RKO (cell line): ENCODE data around the gene COL5A1.

Experiments used
- DNase-seq: peaks from one replicate; pipeline ENCODE4 v3.0.0-alpha.2; 2016; ENCODE audit warnings: low spot score

Gene COL5A1

DNA sequence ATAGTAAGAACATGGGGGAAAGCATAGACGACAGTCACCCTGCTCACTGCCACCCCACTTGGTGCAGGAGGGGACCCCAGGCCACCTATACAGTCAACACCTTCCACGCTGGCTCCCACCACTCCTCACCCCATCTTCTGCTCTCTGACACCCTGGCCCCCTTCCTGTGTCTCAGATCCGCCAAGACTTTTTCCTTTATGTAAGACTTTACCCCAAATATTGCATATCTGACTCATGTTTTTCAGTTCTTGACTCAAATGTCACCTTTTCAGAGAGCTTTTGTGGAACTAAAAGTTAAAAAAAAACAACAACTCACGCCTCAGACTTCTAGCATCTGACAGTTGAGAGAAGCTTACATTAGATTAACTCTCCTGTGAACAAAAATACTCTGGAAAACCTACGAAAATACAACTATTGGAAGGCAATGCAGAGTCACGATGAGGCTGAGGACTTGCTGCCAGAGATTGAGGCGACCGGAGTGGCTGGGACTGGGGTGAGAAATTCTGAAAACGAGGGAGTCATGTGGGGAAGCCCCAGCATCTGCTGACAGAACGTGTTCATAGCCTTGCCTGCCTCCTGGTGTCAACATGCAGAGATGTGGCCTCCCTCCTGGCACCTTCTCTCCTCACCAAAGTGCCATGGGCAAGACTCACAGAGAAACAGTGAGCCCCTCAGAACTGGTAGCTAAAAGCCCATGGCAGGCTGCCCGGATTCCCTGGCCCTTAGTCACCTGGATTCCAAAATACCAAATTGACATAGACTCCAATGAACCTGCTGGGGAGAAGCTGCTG lies 216.6 kb downstream of the COL5A1 start:
- peak; percentile 20 for DNase-seq

DNA sequence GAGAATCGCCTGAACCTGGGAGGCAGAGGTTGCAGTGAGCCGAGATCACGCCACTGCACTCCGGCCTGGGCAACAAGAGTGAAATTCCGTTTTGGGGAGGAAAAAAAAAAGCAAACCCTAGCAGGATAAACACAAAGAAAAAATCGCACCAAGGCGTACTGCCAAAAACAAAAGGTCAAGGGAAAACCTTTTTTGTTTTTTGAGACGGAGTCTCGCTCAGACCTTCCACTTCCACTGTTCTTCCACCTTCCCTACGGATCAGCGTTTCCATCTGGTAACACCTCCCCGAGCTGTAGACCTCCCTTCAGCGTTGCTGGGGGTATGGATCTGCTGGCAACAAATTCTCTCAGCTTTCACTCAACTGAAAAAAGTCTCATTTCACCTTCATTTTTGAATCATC lies 218.9 kb downstream of the COL5A1 start:
- no peak for DNase-seq

GRCh38 chr9:134861595-134862334 lies 220.2 kb downstream of the COL5A1 start:
- DNase-seq = no peak

DNA sequence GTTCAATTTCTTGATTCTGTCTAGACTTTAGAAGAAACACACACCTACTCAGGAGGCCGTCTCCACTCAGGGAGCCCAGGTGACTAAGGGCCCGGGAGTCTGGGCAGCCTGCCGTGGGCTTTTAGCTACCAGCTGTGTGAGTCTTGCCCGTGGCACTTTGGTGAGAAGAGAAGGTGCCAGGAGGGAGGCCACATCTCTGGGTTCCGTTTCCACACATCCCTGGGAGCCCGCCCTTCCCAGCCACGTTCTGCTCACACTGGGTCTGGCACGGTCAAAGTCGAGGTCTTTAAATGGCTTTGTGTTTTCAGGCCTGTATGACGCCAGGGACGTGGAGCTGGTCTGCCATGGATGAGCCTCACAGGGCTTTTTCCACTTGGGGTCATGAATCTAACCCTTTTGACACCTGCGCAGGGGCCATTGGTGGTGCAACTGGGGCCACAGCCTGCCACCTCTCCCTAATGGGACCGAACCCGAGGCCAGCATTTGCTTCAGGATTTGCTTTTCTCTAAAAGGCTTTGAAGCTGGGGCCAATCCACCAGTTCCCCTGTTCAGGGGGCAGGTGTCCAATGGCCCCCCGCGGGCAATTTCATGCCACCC lies 221.8 kb downstream of the COL5A1 start:
- DNase-seq = no peak

DNA sequence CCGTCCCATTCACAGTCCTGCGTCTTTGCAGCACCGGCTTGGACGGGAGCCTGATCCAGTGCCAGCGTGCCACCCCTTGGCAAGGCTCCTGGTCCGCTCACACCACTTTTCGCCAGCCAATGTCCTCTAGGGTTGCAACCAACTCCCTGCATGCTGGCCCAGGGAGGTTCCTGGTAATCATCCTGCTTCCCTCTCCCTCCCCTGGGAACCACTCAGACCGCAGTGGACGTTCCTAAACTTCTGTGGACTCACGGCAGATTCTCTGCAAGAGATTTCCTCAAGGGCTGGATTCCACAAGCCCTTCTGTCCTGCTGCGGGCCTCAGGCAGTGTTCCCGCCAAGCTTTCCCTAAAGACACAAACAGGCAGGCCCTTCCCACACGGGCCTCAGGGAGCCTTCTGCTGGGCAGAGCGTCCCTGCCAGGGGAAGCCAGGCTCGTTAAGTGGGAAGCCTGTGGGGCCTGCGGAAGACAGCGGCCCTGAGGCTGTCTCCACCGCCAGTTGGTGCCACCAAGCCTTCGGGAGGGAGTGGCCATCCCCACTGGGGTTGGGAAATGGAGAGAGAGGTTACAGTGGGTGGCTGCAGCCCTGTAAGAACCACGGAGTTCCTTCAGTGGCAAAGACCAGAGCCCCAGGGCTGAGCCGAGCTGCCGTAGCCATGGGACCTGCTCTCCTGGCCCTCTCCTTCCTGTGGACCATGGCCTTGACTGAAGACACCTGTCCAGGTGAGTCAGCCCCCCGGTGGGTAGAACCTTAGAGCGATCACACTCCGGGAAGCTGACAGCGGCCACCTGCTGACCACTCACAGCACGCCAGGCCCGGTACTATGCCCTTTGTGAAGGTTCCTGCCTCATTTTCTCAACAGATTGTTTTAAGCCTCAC lies 222.6 kb downstream of the COL5A1 start:
- no peak for DNase-seq

GRCh38 chr9:134864821-134865190 lies 223.2 kb downstream of the COL5A1 start:
- DNase-seq = no peak

DNA sequence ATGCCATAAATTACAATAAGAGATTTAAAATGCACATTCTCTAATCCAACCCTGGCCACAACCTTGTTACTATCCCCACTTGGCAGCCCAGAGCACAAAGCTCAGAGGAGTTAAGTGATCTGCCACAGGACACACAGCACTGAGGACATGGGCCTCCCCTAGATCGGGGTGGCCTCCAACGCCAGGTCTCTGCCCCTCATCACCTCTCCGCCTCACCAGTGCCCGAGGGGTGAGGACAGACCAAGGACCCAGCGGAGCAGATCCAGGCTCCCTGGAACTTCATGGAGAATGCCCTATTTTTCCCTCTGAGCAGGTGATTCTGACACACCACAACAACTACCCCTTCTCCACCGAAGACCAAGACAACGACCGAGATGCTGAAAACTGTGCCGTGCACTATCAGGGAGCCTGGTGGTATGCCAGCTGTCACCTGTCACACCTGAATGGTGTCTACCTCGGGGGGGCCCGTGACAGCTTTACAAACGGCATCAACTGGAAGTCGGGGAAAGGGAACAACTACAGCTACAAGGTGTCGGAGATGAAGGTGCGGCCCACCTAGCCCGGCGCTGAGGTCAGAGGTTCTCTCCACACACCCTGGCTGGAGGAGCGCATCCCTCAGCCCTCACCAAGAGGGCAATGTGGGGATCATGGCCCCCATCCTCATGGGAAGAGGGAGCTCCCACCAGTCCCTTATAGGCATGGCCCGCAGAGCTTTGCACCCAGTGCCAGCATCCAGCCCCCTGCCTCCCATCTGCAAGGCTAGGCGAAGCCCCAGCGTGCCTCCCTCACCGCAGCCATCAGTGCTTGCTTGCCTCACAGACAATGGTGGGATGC lies 226.5 kb downstream of the COL5A1 start:
- no peak for DNase-seq

DNA sequence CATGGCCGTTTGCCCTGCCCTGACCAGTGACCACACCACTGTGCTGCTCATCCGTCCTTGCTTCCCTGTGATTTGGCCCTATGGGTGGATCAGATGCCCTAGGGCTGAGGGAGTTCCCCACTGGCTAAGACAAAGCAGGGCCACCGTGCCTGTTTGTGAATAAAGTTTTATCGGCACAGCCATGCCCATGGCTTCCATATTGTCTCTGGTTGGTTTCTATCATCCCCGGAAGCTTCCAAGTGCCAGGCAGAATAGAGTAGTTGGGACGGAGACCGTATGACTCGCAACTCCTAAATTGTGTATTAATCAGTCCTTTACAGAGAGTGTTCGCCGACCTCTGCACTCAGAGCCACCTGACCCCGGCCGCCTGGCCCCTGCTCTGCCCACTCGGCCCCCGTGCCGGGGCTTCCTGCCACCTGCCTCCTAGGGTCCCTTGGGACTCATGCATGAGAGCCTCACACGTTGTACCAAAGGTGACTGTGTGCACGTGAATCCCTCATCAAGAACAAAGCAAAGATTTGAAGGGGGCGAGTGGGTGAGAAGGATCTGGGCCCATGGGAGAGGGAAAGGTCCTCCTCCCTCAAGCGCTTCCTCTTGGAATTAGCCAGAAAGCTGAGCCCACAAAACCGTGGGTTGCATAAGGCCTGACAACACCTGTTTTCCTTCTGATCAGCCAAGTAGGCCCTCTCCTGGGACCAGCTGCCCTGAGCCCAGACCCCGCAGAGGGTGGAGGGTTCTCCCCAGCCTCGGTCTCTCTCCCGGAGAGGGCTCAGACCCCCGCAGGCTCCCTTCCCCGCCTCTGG lies 227.3 kb downstream of the COL5A1 start:
- no peak for DNase-seq

GRCh38 chr9:134869554-134870300 lies 228.1 kb downstream of the COL5A1 start:
- DNase-seq = no peak

DNA sequence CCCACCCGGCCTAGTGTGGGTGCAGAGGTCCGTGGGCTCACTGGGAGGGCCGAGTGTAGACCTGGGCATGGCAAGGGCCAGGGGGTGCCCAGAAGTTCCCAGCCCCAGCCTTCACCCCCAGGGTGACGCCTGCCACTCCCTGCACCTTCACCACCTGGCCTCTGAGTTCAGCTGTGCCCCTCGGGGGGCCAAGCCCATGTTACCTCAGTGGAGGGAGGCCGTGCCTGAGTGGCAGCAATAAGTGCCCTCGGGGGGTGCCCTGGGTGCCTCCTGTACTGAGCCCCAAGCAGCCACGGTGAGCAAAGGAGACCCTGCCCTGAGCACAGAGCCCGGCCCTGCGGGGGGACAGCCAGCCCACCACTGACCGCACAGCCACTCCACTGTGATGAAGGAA lies 228.7 kb downstream of the COL5A1 start:
- DNase-seq = no peak

- DNase-seq = no peak
Observed at GRCh38 chr9:134870746-134871662, 229.4 kb downstream of the COL5A1 start.

- no peak for DNase-seq
Observed at GRCh38 chr9:134871697-134872340, 230.2 kb downstream of the COL5A1 start.

- DNase-seq = no peak
Observed at GRCh38 chr9:134872482-134873231, 231.1 kb downstream of the COL5A1 start.

DNA sequence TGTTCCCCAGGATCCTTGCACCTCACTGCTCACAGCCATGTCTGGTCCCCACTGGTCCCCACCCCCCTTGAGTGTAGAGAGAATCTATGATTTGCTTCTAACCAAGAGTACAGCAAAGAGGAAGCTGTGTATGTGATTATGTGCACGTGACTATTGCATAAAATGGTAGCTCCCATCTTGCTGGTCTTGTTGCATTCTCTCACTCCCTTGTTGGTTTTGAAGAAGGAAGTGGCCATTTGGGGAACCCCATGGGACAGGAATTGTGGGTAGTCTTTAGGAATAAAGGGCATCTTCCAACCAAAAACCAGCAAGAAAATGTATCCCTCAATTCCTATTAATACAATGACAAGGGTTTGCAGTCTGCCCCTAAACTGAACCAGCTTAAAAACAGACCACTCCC lies 233.8 kb downstream of the COL5A1 start:
- no peak for DNase-seq

- no peak for DNase-seq
Observed at GRCh38 chr9:134877541-134877940, 235.9 kb downstream of the COL5A1 start.

- DNase-seq = no peak
Observed at GRCh38 chr9:134879664-134880483, 238.3 kb downstream of the COL5A1 start.
